Uterus (tissue), 4 donors: ENCODE data around the gene L2HGDH. TPM values are rescaled to one million over a fixed set of nuclear protein-coding genes. Genes with fewer than 3 reads are reported as not detected.

ENCODE experiments used
- DNase-seq, 2 donors: peaks; one replicate each; pipeline ENCODE4 v3.0.0-alpha.2; 2019 to 2020
- H3K27ac ChIP-seq, 2 donors: fragments of 200-600 bp; sonication (generic); 1 replicate in 1 of 2; 2 replicates in 1 of 2; pipeline ENCODE4 v1.5.1; 2016 to 2018
- H3K27me3 ChIP-seq, 2 donors: fragments of 200-600 bp; sonication (generic); one replicate each; pipeline ENCODE4 v1.5.1; 2018 to 2019; ENCODE audit warnings: control low read depth in 1 of 2
- H3K36me3 ChIP-seq, 2 donors: fragments of 200-600 bp; sonication (generic); one replicate each; pipeline ENCODE4 v1.5.1; 2019; ENCODE audit warnings: control low read depth in 1 of 2
- H3K4me1 ChIP-seq, 2 donors: fragments of 200-600 bp; sonication (generic); one replicate each; pipeline ENCODE4 v1.5.1; 2018 to 2019; ENCODE audit warnings: control low read depth in 1 of 2
- H3K4me3 ChIP-seq, 2 donors: fragments of 200-600 bp; sonication (generic); 1 replicate in 1 of 2; 2 replicates in 1 of 2; pipeline ENCODE4 v1.5.1; 2018 to 2019; ENCODE audit warnings: mild to moderate bottlenecking in 1 of 2
- H3K9me3 ChIP-seq, 2 donors: fragments of 200-600 bp; sonication (generic); one replicate each; pipeline ENCODE4 v1.5.1; 2019; ENCODE audit warnings: control low read depth in 1 of 2
- POLR2A ChIP-seq, 2 donors: fragments of 450-650 bp; IDR thresholded peaks; one replicate each; pipeline ENCODE4 v1.6.1; 2016; ENCODE audit warnings: antibody characterized with exemption in 2 of 2, mild to moderate bottlenecking in 1 of 2, moderate library complexity in 1 of 2
- intact Hi-C: fragments of 100-400 bp; cut with DNase I; formaldehyde crosslinking; loops from one replicate; pipeline ENCODE4 v1.15.1; 2023; ENCODE audit warnings: low total_unique reads
- total RNA-seq, 4 donors: library from RNA; depleted of rRNA in 3 of 4; stranded (reverse); fragments of >200 nt in 3 of 4; gene quantifications; one replicate each; pipeline versions ENCODE4 v1.1.0 to v1.2.4, GENCODE V29; 2014 to 2023
- TF ChIP-seq, protein P1 (sequence below), 4 experiments: fragments of 200-600 bp in 2 of 4; fragments of 450-650 bp in 2 of 4; sonication (generic) in 2 of 4; IDR thresholded peaks; one replicate each; pipeline ENCODE4 v1.5.1; 2016 to 2019; ENCODE audit warnings: antibody characterized with exemption in 4 of 4, mild to moderate bottlenecking in 2 of 4, moderate library complexity in 1 of 4
- donor health status: DM: yes; HTN: yes; CAD: no.

Gene L2HGDH
- total RNA-seq, 4 donors from 2014 or later, result 0.29 to 7.9 (median 2.5) TPM

DNA sequence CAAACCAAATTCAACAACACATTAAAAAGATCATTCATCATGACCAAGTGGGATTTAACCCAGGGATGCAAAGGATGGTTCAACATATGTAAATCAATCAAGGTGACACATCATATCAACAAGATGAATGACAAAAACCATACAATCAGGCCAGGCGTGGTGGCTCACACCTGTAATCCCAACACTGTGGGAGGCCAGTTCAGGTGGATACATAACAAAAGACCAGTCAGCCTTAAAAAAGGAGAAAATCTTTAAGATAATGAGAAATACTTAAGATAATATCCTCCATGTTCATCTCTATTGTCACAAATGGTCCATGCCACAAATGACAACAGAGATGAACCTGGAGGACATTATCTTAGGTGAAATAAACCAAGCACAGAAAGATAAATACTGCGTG is 12.4 kb downstream of the L2HGDH start:
- Histone ChIP-seq H3K9me3 (no peaks in the 10 kb centered on the region), H3K36me3 (no peaks in the 10 kb centered on the region), H3K4me1 (no peaks in the 10 kb centered on the region), H3K27ac (no peak overlapping the region), H3K27me3 (no peaks in the 10 kb centered on the region), H3K4me3 (no peak overlapping the region)
- intact Hi-C loops, result no loop called here
- no peak for DNase-seq
- TF ChIP-seq, protein P1, sequence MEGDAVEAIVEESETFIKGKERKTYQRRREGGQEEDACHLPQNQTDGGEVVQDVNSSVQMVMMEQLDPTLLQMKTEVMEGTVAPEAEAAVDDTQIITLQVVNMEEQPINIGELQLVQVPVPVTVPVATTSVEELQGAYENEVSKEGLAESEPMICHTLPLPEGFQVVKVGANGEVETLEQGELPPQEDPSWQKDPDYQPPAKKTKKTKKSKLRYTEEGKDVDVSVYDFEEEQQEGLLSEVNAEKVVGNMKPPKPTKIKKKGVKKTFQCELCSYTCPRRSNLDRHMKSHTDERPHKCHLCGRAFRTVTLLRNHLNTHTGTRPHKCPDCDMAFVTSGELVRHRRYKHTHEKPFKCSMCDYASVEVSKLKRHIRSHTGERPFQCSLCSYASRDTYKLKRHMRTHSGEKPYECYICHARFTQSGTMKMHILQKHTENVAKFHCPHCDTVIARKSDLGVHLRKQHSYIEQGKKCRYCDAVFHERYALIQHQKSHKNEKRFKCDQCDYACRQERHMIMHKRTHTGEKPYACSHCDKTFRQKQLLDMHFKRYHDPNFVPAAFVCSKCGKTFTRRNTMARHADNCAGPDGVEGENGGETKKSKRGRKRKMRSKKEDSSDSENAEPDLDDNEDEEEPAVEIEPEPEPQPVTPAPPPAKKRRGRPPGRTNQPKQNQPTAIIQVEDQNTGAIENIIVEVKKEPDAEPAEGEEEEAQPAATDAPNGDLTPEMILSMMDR (IDR thresholded peaks at IDR 0.05), result no peak
- TF ChIP-seq POLR2A (IDR thresholded peaks at IDR 0.05), result no peak

DNA sequence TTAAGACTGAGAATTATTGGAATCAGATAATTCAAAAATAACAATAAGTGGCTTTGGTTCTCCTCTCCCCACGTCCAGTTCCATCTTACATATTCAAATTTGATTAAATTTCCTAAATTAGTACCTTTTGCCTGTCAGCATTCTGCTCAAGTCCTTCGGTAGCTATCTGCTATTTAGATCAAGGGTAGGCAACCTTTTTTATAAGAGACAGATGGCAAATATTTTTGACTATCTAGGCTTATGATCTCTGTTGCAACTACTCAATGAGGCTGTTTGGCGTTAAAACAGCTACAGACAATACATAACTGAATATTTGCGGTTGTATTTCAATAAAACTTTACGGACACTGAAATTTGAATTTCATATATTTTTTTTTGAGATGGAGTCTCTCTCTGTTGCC is 21.7 kb downstream of the L2HGDH start:
- intact Hi-C loops, result no loop called here
- Histone ChIP-seq H3K36me3 (no peaks in the 10 kb centered on the region), H3K9me3 (no peaks in the 10 kb centered on the region), H3K4me3 (no peak overlapping the region), H3K27ac (no peak overlapping the region), H3K27me3 (no peaks in the 10 kb centered on the region), H3K4me1 (no peaks in the 10 kb centered on the region)
- DNase-seq, result no peak
- no peak for TF ChIP-seq POLR2A (IDR thresholded peaks at IDR 0.05)
- TF ChIP-seq, protein P1 (IDR thresholded peaks at IDR 0.05), result no peak

DNA sequence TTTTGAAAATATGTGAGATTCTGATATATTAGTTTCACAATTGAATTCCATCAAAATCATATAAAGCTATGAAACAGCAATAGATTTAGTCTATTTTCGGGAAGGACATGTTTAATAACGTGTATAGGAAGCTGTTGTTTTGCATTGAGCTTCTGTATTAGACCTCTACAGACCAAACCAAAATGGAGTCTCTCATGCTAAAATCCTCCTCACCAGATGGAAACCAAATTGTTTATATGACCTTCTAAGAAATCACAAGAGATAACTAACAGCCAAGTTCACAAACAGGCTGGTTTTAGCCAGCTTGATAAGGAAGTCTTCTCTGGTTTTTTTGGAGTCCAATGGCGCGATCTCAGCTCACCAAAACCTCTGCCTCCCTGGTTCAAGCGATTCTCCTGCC is 23.9 kb downstream of the L2HGDH start:
- intact Hi-C loops, result no loop called here
- H3K4me1 ChIP-seq, result no peaks in the 10 kb centered on the region
- no peak overlapping the region for H3K4me3 ChIP-seq
- H3K27ac ChIP-seq, result no peak overlapping the region
- H3K36me3 ChIP-seq, result no peaks in the 10 kb centered on the region
- TF ChIP-seq POLR2A (IDR thresholded peaks at IDR 0.05), result no peak
- TF ChIP-seq, protein P1 (IDR thresholded peaks at IDR 0.05), result no peak
- DNase-seq, result no peak
- no peaks in the 10 kb centered on the region for H3K9me3 ChIP-seq
- no peaks in the 10 kb centered on the region for H3K27me3 ChIP-seq

DNA sequence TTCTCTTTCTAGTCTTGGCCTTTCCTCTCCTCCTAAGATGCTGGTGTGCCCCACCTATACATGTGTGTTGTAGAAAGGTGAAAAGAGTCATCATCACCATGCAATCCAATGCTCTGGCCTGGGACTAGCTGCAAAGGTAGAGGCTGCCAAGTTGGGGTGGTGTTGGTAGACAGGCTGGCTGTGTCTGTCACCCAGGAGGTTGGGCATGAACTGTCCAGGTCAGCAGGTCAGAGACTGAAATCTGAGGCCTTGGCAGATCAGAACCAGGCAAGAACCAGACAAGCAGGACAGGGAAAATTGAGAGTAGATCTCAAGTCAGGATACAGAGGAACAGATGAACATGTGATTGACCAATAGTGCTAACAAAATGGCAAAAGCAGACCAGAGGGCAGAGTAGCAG is 26.2 kb downstream of the L2HGDH start:
- no peak overlapping the region for H3K27ac ChIP-seq

DNA sequence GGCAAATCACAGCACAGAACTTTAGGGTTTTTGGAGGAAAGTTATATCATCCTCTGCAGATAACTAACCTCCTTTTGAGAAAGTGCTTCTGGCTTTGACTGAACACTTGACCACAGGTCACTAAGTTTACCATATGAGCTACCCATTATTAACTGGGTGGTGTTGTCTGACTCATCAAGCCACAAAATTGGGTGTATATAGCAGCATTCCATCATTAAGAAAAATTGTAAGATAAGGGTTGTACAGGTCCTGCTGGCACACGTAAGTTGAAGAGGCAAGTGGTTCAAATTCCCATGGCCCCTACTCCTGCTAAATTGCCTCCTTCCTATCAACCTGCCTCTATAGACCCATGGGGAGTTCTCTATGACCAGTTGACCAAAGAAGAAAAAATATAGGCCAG is 39.5 kb downstream of the L2HGDH start:
- Histone ChIP-seq H3K27me3 (no peaks in the 10 kb centered on the region), H3K4me3 (no peak overlapping the region)

More for the DNA sequence above, 26.2 kb downstream of the L2HGDH start:
- no peaks in the 10 kb centered on the region for H3K36me3 ChIP-seq
- no peaks in the 10 kb centered on the region for H3K27me3 ChIP-seq
- no peak for TF ChIP-seq POLR2A (IDR thresholded peaks at IDR 0.05)
- TF ChIP-seq, protein P1 (IDR thresholded peaks at IDR 0.05), result no peak
- intact Hi-C loops, result no loop called here
- no peak overlapping the region for H3K4me3 ChIP-seq
- DNase-seq, result no peak
- H3K4me1 ChIP-seq, result no peaks in the 10 kb centered on the region
- no peaks in the 10 kb centered on the region for H3K9me3 ChIP-seq

More for the DNA sequence above, 39.5 kb downstream of the L2HGDH start:
- no peak for DNase-seq
- Histone ChIP-seq H3K27ac (no peak overlapping the region), H3K9me3 (no peaks in the 10 kb centered on the region), H3K36me3 (no peaks in the 10 kb centered on the region), H3K4me1 (no peaks in the 10 kb centered on the region)
- no peak for TF ChIP-seq POLR2A (IDR thresholded peaks at IDR 0.05)
- TF ChIP-seq, protein P1 (IDR thresholded peaks at IDR 0.05), result no peak
- intact Hi-C loops, result no loop called here
